Testis (tissue), 3 donors: ENCODE measurements around the gene MGME1. TPM values are rescaled to one million over a fixed set of nuclear protein-coding genes. Genes with fewer than 3 reads are reported as not detected.

ENCODE experiments used
- DNase-seq: peaks from one replicate; pipeline ENCODE4 v3.0.0-alpha.2; 2019
- H3K27ac ChIP-seq, 2 donors: fragments of 200-600 bp; sonication (generic); one replicate each; pipeline ENCODE4 v1.5.1; 2019
- H3K27me3 ChIP-seq: fragments of 200-600 bp; sonication (generic); one replicate; pipeline ENCODE4 v1.5.1; 2019
- H3K36me3 ChIP-seq: fragments of 200-600 bp; sonication (generic); one replicate; pipeline ENCODE4 v1.5.1; 2017; ENCODE audit warnings: low read depth; ENCODE audit errors: missing control alignments
- H3K4me1 ChIP-seq: fragments of 200-600 bp; sonication (generic); one replicate; pipeline ENCODE4 v1.5.1; 2019
- H3K4me3 ChIP-seq, 2 donors: fragments of 200-600 bp; sonication (generic); one replicate each; pipeline ENCODE4 v1.5.1; 2017 to 2019
- H3K9me3 ChIP-seq: fragments of 200-600 bp; sonication (generic); one replicate; pipeline ENCODE4 v1.5.1; 2017
- POLR2A ChIP-seq: fragments of 450-650 bp; IDR thresholded peaks from one replicate; pipeline ENCODE4 v1.6.1; 2017; ENCODE audit warnings: antibody characterized with exemption, mild to moderate bottlenecking, moderate library complexity
- WGBS, 2 donors: methylation state at CpG; one replicate each; pipeline ENCODE4 v1.1.5; 2018; 5-methylcytosine and 5-hydroxymethylcytosine counted together
- intact Hi-C: fragments of 100-400 bp; cut with DNase I; formaldehyde crosslinking; loops from one replicate; pipeline ENCODE4 v1.15.1; 2023; ENCODE audit warnings: low total_unique reads
- polyA plus RNA-seq: library from polyadenylated mRNA; stranded (reverse); fragments of 350-450 nt; fragmentation: Illumina TruSeq; extraction: RNeasy Lipid Tissue Mini Kit (QIAGEN cat#74804); gene quantifications from one replicate; pipeline ENCODE4 v1.2.3, GENCODE V29; 2014; ENCODE audit warnings: low read depth, low replicate concordance; ENCODE audit not compliant: insufficient read depth
- total RNA-seq, 2 donors: library from RNA; depleted of rRNA; stranded (reverse); fragments of >200 nt; gene quantifications; one replicate each; pipeline ENCODE4 v1.2.3, GENCODE V29; 2016
- TF ChIP-seq, protein P1 (sequence below), 3 experiments: fragments of 450-650 bp in 2 of 3; fragments of 200-600 bp in 1 of 3; sonication (generic) in 1 of 3; IDR thresholded peaks; one replicate each; pipeline ENCODE4 v1.5.1; 2016 to 2019; ENCODE audit warnings: antibody characterized with exemption in 3 of 3, mild to moderate bottlenecking in 2 of 3, moderate library complexity in 1 of 3

MGME1 gene
- total and polyA plus RNA-seq, 3 donors from 2014 or later = 15.5 to 22.3 (median 17.4) TPM

DNA sequence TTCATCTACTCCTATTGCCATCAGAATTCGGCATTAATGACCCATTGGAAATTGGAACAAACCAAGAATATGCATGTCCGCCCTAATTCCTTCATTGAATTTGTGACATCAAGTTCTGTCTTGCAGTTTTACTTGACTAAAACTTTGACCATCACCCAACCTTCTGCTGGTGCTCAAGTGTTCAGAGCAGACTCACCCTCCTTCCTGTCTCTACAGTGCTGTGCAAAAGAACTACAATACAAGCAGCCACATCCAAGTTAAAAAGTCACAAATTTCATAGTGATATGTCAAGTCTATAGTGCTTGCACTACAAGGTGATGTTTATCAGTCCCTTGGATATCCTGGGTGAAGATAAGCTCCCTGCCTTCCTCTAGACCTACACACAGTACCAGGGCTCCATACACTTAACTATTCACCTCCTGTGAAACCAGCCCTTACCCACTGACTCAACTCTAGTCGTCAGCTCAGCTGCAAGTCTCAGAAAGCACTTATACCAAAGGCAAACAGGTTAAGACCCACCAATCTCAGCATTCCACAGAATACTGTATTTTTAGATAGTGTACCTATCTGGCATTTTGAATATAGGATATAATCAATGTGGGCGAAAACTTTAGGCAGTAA, 23.9 kb upstream of the MGME1 start:
- Histone ChIP-seq H3K4me3 (no peak overlapping the region), H3K27ac (no peak overlapping the region), H3K4me1 (no peaks in the 10 kb centered on the region), H3K36me3 (peaks cover 3% of the 10 kb centered on the region), H3K27me3 (no peaks in the 10 kb centered on the region), H3K9me3 (no peaks in the 10 kb centered on the region)
- TF ChIP-seq, protein P1, sequence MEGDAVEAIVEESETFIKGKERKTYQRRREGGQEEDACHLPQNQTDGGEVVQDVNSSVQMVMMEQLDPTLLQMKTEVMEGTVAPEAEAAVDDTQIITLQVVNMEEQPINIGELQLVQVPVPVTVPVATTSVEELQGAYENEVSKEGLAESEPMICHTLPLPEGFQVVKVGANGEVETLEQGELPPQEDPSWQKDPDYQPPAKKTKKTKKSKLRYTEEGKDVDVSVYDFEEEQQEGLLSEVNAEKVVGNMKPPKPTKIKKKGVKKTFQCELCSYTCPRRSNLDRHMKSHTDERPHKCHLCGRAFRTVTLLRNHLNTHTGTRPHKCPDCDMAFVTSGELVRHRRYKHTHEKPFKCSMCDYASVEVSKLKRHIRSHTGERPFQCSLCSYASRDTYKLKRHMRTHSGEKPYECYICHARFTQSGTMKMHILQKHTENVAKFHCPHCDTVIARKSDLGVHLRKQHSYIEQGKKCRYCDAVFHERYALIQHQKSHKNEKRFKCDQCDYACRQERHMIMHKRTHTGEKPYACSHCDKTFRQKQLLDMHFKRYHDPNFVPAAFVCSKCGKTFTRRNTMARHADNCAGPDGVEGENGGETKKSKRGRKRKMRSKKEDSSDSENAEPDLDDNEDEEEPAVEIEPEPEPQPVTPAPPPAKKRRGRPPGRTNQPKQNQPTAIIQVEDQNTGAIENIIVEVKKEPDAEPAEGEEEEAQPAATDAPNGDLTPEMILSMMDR (IDR thresholded peaks at IDR 0.05) = no peak
- TF ChIP-seq POLR2A = no peak
- intact Hi-C loops = no loop called here
- no peak for DNase-seq
- WGBS, 2 donors = 88 to 92% methylated on average over 4 of the region's 4 CpGs

DNA sequence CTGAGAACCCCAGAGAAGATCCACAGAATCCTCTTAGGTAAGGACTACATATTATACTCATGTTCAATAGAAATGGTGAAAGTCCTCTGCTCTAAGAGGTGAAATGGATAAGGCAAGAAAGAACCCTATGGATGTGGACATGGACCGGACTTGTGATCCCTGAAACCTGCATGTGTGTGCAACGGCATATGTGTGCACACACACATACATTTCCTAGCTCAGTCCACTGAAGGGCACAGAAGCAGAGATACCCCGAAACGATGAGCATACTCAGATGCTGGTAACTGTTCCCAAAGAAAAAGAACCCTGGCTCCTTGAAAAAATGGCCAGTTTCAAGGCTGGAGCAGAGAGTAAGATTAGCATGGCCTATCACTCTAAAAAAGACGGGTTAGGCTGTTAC, 22.8 kb upstream of the MGME1 start:
- no peak overlapping the region for H3K27ac ChIP-seq
- TF ChIP-seq POLR2A = no peak
- TF ChIP-seq, protein P1 (IDR thresholded peaks at IDR 0.05) = no peak
- DNase-seq = no peak
- H3K4me1 ChIP-seq = no peaks in the 10 kb centered on the region
- H3K27me3 ChIP-seq = no peaks in the 10 kb centered on the region
- intact Hi-C loops = no loop called here
- WGBS, 2 donors = 92% methylated on average over 5 of the region's 5 CpGs
- no peaks in the 10 kb centered on the region for H3K9me3 ChIP-seq
- H3K36me3 ChIP-seq = peaks cover 3% of the 10 kb centered on the region
- no peak overlapping the region for H3K4me3 ChIP-seq

DNA sequence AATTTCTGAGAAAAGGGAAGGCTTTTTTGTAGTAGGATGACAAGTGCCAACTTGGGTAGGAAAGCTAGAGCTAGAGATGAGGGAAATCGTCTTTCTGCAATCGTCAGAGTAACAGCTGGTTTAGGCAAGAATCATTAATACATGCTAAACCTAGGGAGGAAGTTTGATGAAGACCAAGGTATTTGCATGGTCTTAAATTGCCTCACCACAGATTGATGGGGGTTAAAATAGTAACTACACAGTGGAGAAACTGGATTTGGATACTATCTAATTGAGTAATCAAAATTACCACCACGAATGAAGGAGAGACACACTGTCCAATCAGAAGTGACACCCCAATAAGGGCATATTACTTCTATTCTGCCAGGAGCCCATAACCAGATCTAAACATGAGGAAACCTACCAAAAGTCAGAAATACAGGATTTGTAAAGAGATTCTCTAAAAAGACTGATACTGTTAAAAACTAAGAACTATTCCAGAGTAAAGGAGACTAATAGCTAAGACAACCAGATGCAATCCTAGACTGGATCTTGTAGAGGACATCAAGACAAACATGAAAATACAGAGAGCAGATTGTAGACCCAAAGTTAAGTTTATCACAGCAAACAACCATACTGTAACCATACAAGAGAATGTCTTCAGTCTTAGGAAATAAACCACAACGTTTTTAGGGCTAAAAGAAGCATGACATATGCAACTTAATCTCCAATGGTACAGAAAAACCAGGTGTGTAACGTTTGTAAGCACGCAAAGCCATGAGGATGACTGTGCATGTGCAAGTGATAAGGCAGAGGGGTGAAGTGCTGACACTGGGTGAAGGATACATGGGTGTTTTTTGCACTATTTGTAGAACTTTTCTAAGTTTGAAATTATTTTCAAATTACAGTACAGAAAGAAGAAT, 22.0 kb upstream of the MGME1 start:
- H3K4me1 ChIP-seq = no peaks in the 10 kb centered on the region
- H3K4me3 ChIP-seq = no peak overlapping the region
- intact Hi-C loops = no loop called here
- peaks cover 3% of the 10 kb centered on the region for H3K36me3 ChIP-seq
- TF ChIP-seq, protein P1 (IDR thresholded peaks at IDR 0.05) = no peak
- no peak for TF ChIP-seq POLR2A
- H3K9me3 ChIP-seq = no peaks in the 10 kb centered on the region
- no peaks in the 10 kb centered on the region for H3K27me3 ChIP-seq
- WGBS, 2 donors = 69 to 73% methylated on average over 6 of the region's 6 CpGs
- DNase-seq = no peak
- no peak overlapping the region for H3K27ac ChIP-seq

DNA sequence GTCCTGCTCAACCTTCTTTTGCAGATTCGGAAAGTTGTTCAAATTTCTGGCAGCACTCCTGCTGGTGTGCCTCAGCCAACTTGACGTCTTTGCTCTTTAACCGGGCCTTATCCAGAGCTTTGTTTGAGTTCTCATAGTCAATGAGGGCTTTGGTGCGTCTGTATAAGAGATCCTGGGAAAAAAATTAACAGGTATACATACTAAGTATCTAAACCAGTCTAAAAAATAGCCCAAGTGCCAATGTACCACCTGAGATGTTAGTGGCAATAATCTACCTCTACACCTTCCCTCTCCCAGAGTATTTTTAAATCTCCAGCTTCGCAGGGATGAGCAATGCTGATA, 21.4 kb upstream of the MGME1 start:
- Histone ChIP-seq H3K27ac (no peak overlapping the region), H3K9me3 (no peaks in the 10 kb centered on the region), H3K36me3 (peaks cover 3% of the 10 kb centered on the region), H3K4me3 (no peak overlapping the region), H3K4me1 (no peaks in the 10 kb centered on the region), H3K27me3 (no peaks in the 10 kb centered on the region)
- 61 to 66% methylated on average over 5 of the region's 5 CpGs for WGBS, 2 donors
- no peak for DNase-seq
- intact Hi-C loops = no loop called here
- no peak for TF ChIP-seq POLR2A
- TF ChIP-seq, protein P1 (IDR thresholded peaks at IDR 0.05) = no peak
